ENCODE results near the gene BAZ2B.

GRCh38 chr2:159399716-159400415, 216.5 kb downstream of the BAZ2B start:
- TF ChIP-seq CTCF (IDR thresholded peaks at IDR 0.05; ENCODE audit: insufficient read depth, low read depth, low read length) (no peak), EZH2 (IDR thresholded peaks at IDR 0.05; ENCODE audit: insufficient read depth, low read length) (no peak)

Measured in astrocyte (in vitro differentiated cells and primary cell).